ENCODE measurements around the gene UNC5A. TPM values are rescaled to one million over a fixed set of nuclear protein-coding genes. Genes with fewer than 3 reads are reported as not detected.

The UNC5A gene
- total RNA-seq, 1 donor from 2014 or later = not detected

GRCh38 chr5:176908675-176909368, 98.5 kb downstream of the UNC5A start:
- H3K27ac Mint-ChIP-seq (ENCODE audit: unreplicated experiment) = no peak overlapping the region
- H3K9me3 Mint-ChIP-seq (ENCODE audit: unreplicated experiment) = no peaks in the 10 kb centered on the region

GRCh38 chr5:176912115-176912514, 101.8 kb downstream of the UNC5A start:
- no peak for TF ChIP-seq CTCF (IDR thresholded peaks at IDR 0.05)
- no peak for DNase-seq (ENCODE audit: extremely low spot score, unreplicated experiment)
- Mint-ChIP-seq H3K4me3 (ENCODE audit: unreplicated experiment) (no peak overlapping the region), H3K36me3 (ENCODE audit: unreplicated experiment) (peaks cover 32% of the 10 kb centered on the region), H3K27ac (ENCODE audit: unreplicated experiment) (no peak overlapping the region), H3K4me1 (ENCODE audit: unreplicated experiment) (no peaks in the 10 kb centered on the region), H3K9me3 (ENCODE audit: unreplicated experiment) (no peaks in the 10 kb centered on the region), H3K27me3 (ENCODE audit: unreplicated experiment) (no peaks in the 10 kb centered on the region)

More at GRCh38 chr5:176908675-176909368, 98.5 kb downstream of the UNC5A start:
- Mint-ChIP-seq H3K36me3 (ENCODE audit: unreplicated experiment) (peaks cover 44% of the 10 kb centered on the region), H3K4me1 (ENCODE audit: unreplicated experiment) (no peaks in the 10 kb centered on the region), H3K4me3 (ENCODE audit: unreplicated experiment) (no peak overlapping the region), H3K27me3 (ENCODE audit: unreplicated experiment) (no peaks in the 10 kb centered on the region)
- no peak for DNase-seq (ENCODE audit: extremely low spot score, unreplicated experiment)
- TF ChIP-seq CTCF (IDR thresholded peaks at IDR 0.05) = no peak

- H3K27ac Mint-ChIP-seq (ENCODE audit: unreplicated experiment) = no peak overlapping the region
- H3K36me3 Mint-ChIP-seq (ENCODE audit: unreplicated experiment) = peaks cover 26% of the 10 kb centered on the region
- TF ChIP-seq CTCF (IDR thresholded peaks at IDR 0.05) = no peak
- DNase-seq (ENCODE audit: extremely low spot score, unreplicated experiment) = no peak
- H3K4me1 Mint-ChIP-seq (ENCODE audit: unreplicated experiment) = no peaks in the 10 kb centered on the region
- no peak overlapping the region for H3K4me3 Mint-ChIP-seq (ENCODE audit: unreplicated experiment)
- H3K9me3 Mint-ChIP-seq (ENCODE audit: unreplicated experiment) = no peaks in the 10 kb centered on the region
- no peaks in the 10 kb centered on the region for H3K27me3 Mint-ChIP-seq (ENCODE audit: unreplicated experiment)
Observed at GRCh38 chr5:176915906-176916305, 105.5 kb downstream of the UNC5A start.

GRCh38 chr5:176916337-176916736, 106.0 kb downstream of the UNC5A start:
- TF ChIP-seq CTCF (IDR thresholded peaks at IDR 0.05) = no peak
- peaks cover 26% of the 10 kb centered on the region for H3K36me3 Mint-ChIP-seq (ENCODE audit: unreplicated experiment)
- H3K4me3 Mint-ChIP-seq (ENCODE audit: unreplicated experiment) = no peak overlapping the region
- no peaks in the 10 kb centered on the region for H3K4me1 Mint-ChIP-seq (ENCODE audit: unreplicated experiment)
- H3K27me3 Mint-ChIP-seq (ENCODE audit: unreplicated experiment) = no peaks in the 10 kb centered on the region
- no peak overlapping the region for H3K27ac Mint-ChIP-seq (ENCODE audit: unreplicated experiment)
- DNase-seq (ENCODE audit: extremely low spot score, unreplicated experiment) = no peak
- no peaks in the 10 kb centered on the region for H3K9me3 Mint-ChIP-seq (ENCODE audit: unreplicated experiment)

GRCh38 chr5:176918613-176919012, 108.3 kb downstream of the UNC5A start:
- Mint-ChIP-seq H3K36me3 (ENCODE audit: unreplicated experiment) (peaks cover 24% of the 10 kb centered on the region), H3K9me3 (ENCODE audit: unreplicated experiment) (no peaks in the 10 kb centered on the region), H3K27me3 (ENCODE audit: unreplicated experiment) (no peaks in the 10 kb centered on the region), H3K4me3 (ENCODE audit: unreplicated experiment) (no peak overlapping the region), H3K27ac (ENCODE audit: unreplicated experiment) (no peak overlapping the region), H3K4me1 (ENCODE audit: unreplicated experiment) (peaks cover 2% of the 10 kb centered on the region)
- no peak for DNase-seq (ENCODE audit: extremely low spot score, unreplicated experiment)
- no peak for TF ChIP-seq CTCF (IDR thresholded peaks at IDR 0.05)

Data from osteocyte (in vitro differentiated cells).